MG63 (cell line): ENCODE results near the gene DYNLL2. TPM values are rescaled to one million over a fixed set of nuclear protein-coding genes. Genes with fewer than 3 reads are reported as not detected.
"Not testable (repeated sequence)": the region's sequence is repeated elsewhere in the genome, so short reads cannot be mapped to it uniquely, and the experiment has no call there.

ENCODE experiments used
- DNase-seq: peaks from one replicate; pipeline ENCODE4 v3.0.0-alpha.2; 2020
- H3K27me3 ChIP-seq: fragments of 250-450 bp; sonication (Bioruptor Pico); 2 replicates; pipeline ENCODE4 v1.5.1; 2020; ENCODE audit warnings: mild to moderate bottlenecking, moderate library complexity
- H3K36me3 ChIP-seq: fragments of 250-450 bp; sonication (Bioruptor Pico); 2 replicates; pipeline ENCODE4 v1.5.1; 2020; ENCODE audit warnings: mild to moderate bottlenecking, moderate library complexity
- H3K4me3 ChIP-seq: fragments of 250-450 bp; sonication (Bioruptor Pico); 2 replicates; pipeline ENCODE4 v1.5.1; 2020; ENCODE audit warnings: mild to moderate bottlenecking, moderate library complexity
- H3K9me3 ChIP-seq: fragments of 250-450 bp; sonication (Bioruptor Pico); 2 replicates; pipeline ENCODE4 v1.5.1; 2020; ENCODE audit warnings: mild to moderate bottlenecking, moderate library complexity
- total RNA-seq: library from RNA; depleted of rRNA; stranded (reverse); fragments of >200 nt; shearing (Covaris generic); gene quantifications from 2 replicates; pipeline ENCODE4 v1.2.3, GENCODE V29; 2014; ENCODE audit warnings: low replicate concordance

The DYNLL2 gene
- total RNA-seq, 1 experiment from 2014 or later, result 10.2 TPM

DNA sequence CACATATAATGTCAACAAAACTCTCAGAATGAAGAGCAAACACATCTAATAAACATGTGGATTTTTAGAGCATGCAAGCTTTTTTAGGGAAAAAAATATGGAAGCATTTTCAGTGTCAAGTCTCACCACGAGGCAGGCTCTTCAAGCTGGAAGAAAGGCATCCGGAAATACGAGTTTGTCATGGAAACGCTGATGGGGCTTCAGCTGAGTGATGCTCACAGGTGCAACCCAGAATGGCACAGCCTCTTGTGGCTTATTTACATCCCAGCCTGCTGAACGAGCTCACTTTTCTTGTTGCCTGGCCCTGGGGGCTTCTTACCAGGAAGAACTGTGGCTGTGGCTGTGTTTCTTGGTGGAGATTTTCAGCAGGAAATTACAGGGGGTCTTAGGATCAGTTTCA is 24.1 kb upstream of the DYNLL2 start:
- H3K4me3 ChIP-seq, result no peak overlapping the region
- H3K9me3 ChIP-seq, result no peaks in the 10 kb centered on the region
- no peak for DNase-seq
- H3K36me3 ChIP-seq, result no peaks in the 10 kb centered on the region
- no peaks in the 10 kb centered on the region for H3K27me3 ChIP-seq

DNA sequence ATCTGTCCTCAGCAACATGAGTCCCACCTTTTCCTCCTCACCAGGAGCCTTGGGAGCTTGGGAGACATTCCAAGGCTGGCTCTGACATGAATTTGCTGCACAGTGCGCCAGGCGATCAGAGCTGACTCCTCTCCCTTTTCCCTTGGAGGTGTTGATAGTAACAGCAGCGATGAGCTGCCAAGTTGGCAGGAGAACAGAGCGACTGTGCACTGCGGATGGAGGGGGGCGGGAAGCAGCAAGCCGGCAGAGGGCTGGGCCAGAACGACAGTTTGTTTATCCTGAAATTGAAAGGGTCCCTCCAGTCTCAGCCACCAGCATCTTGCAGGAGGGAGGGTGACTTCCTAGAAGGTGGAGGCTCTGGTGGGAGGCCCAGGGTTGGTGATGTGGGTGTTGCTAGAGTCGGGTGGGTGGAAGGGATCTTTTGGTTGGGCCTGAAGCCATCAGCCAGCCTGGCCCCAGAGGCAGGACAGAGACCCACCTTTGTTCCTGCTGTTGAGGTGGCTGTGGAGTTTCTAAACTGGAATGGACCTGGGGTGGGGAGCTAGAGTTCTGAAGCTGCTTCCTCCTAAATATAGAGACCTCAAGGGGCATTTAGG is 22.5 kb upstream of the DYNLL2 start:
- no peak overlapping the region for H3K4me3 ChIP-seq
- no peaks in the 10 kb centered on the region for H3K27me3 ChIP-seq
- no peaks in the 10 kb centered on the region for H3K36me3 ChIP-seq
- H3K9me3 ChIP-seq, result no peaks in the 10 kb centered on the region
- peak; percentile 84 for DNase-seq

GRCh38 chr17:58061672-58062071 is 21.5 kb upstream of the DYNLL2 start:
- Histone ChIP-seq H3K9me3 (no peaks in the 10 kb centered on the region), H3K27me3 (no peaks in the 10 kb centered on the region), H3K4me3 (no peak overlapping the region), H3K36me3 (no peaks in the 10 kb centered on the region)
- DNase-seq, result no peak

- H3K27me3 ChIP-seq, result peaks cover 6% of the 10 kb centered on the region
- DNase-seq, result no peak
- H3K4me3 ChIP-seq, result no peak overlapping the region
- H3K36me3 ChIP-seq, result no peaks in the 10 kb centered on the region
- no peaks in the 10 kb centered on the region for H3K9me3 ChIP-seq
Observed at GRCh38 chr17:58065238-58065637, 18.0 kb upstream of the DYNLL2 start.

DNA sequence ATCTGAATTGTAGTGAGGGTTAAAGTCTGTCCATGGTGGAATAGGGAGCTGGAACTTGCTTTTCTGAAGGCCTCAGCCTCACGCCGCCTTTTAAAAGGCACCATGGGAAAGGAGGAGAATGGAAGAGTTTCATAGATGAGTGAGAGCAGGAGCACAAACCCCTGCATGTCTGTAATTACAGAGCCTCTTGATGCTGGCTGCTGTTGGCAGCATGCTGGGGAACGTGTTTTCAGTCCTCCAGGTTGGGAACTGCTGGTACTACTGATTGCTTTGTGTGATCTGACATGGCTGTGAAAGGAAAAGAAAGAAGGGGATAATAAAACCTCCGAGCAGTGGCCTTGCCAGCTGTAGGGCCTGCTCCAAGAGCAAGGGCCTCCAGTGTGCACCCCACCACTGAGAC is 16.8 kb upstream of the DYNLL2 start:
- DNase-seq, result no peak
- peaks cover 15% of the 10 kb centered on the region for H3K27me3 ChIP-seq
- H3K9me3 ChIP-seq, result no peaks in the 10 kb centered on the region
- H3K4me3 ChIP-seq, result no peak overlapping the region
- H3K36me3 ChIP-seq, result no peaks in the 10 kb centered on the region

GRCh38 chr17:58072862-58073261 is 10.4 kb upstream of the DYNLL2 start:
- Histone ChIP-seq H3K36me3 (no peaks in the 10 kb centered on the region), H3K27me3 (peaks cover 49% of the 10 kb centered on the region), H3K9me3 (0 out of 2 replicates have a peak, but pooled peaks cover 2% of the 10 kb centered on the region), H3K4me3 (no peak overlapping the region)
- DNase-seq, result no peak

DNA sequence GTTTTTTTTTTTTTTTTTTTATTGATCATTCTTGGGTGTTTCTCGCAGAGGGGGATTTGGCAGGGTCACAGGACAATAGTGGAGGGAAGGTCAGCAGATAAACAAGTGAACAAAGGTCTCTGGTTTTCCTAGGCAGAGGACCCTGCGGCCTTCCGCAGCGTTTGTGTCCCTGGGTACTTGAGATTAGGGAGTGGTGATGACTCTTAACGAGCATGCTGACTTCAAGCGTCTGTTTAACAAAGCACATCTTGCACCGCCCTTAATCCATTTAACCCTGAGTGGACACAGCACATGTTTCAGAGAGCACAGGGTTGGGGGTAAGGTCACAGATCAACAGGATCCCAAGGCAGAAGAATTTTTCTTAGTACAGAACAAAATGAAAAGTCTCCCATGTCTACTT is 10.0 kb upstream of the DYNLL2 start:
- not testable (repeated sequence) for H3K4me3 ChIP-seq, H3K9me3 ChIP-seq, H3K36me3 ChIP-seq, DNase-seq
- peaks cover 53% of the 10 kb centered on the region for H3K27me3 ChIP-seq

DNA sequence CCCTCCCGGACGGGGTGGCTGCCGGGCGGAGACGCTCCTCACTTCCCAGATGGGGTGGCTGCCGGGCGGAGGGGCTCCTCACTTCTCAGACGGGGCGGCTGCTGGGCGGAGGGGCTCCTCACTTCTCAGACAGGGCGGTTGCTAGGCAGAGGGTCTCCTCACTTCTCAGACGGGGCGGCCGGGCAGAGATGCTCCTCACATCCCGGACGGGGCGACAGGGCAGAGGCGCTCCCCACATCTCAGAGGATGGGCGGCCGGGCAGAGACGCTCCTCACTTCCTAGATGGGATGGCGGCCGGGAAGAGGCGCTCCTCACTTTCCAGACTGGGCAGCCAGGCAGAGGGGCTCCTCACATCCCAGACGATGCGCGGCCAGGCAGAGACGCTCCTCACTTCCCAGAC is 8.8 kb upstream of the DYNLL2 start:
- H3K4me3 ChIP-seq, DNase-seq, H3K9me3 ChIP-seq, H3K36me3 ChIP-seq: not testable (repeated sequence)
- H3K27me3 ChIP-seq, result peaks cover 53% of the 10 kb centered on the region

DNA sequence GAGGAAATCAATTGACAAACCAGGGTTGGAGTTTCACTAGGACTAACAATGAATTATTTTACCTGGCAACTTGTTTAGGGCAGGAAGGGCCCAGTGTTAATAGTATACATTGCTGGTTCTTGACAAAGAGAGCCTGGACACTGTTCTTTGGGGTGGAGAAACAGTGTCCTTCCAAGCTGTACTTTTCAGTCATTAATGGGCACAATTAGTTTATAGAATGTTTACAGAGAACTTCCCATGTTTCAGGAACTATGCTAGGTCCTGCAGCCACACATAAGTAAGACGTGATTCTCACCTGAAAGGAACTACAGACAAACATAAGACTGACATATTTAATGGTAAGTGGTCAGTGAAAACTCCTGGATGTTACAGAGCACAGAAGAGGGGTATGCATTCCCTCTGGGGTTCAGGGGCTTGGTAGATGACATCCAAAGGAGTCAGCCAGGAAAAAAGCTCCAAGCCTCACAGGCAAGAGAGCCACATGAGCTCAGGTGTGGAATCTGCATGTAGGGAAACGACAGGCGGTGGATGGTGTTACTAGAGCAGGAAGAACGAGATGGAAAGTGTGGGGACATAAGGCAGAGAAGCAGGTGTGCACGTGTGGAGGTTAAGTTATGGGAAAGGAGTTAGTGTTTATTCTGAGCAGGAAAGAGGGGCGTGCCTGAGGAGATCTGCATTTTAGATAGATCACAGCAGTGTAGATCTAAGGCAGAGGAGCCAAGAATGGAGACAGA is 3.8 kb upstream of the DYNLL2 start:
- Histone ChIP-seq H3K4me3 (no peak overlapping the region), H3K27me3 (peaks cover 32% of the 10 kb centered on the region), H3K36me3 (no peaks in the 10 kb centered on the region), H3K9me3 (0 out of 2 replicates have a peak, but pooled peaks cover 2% of the 10 kb centered on the region)
- DNase-seq, result no peak

GRCh38 chr17:58081646-58082340 is 1.4 kb upstream of the DYNLL2 start:
- H3K4me3 ChIP-seq, result no peak overlapping the region
- H3K9me3 ChIP-seq, result no peaks in the 10 kb centered on the region
- peaks cover 18% of the 10 kb centered on the region for H3K27me3 ChIP-seq
- peaks cover 20% of the 10 kb centered on the region for H3K36me3 ChIP-seq
- no peak for DNase-seq

DNA sequence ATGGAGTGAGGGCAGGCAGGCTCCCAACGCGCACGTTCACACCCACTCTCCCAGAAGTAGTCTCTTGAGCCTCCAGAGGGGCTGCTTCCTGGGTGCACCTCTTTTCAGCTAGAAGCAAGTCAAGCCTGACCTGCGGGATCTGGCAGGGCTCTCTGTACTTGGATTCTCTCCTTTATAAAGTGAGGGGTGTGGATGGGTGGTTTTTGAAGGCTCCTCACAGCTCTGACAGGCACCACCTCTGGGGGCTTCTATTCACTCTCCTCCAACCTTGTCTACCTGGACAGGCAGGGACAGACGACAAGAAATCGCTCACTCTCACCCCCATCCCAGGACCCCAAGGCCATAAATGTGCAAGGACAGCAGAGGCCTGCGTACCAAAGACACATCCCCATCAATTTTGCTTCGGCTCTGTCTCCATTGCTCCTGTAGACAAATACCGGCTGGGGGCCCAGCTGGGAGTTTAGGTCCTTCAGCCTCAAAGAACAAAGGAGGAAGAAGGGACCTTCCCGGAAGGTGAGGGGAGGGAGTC is 814 bp upstream of the DYNLL2 start:
- H3K27me3 ChIP-seq, result peaks cover 12% of the 10 kb centered on the region
- H3K4me3 ChIP-seq, result no peak overlapping the region; the same call in 1 of the 2 replicates
- peaks cover 26% of the 10 kb centered on the region for H3K36me3 ChIP-seq
- no peaks in the 10 kb centered on the region for H3K9me3 ChIP-seq
- no peak for DNase-seq

DNA sequence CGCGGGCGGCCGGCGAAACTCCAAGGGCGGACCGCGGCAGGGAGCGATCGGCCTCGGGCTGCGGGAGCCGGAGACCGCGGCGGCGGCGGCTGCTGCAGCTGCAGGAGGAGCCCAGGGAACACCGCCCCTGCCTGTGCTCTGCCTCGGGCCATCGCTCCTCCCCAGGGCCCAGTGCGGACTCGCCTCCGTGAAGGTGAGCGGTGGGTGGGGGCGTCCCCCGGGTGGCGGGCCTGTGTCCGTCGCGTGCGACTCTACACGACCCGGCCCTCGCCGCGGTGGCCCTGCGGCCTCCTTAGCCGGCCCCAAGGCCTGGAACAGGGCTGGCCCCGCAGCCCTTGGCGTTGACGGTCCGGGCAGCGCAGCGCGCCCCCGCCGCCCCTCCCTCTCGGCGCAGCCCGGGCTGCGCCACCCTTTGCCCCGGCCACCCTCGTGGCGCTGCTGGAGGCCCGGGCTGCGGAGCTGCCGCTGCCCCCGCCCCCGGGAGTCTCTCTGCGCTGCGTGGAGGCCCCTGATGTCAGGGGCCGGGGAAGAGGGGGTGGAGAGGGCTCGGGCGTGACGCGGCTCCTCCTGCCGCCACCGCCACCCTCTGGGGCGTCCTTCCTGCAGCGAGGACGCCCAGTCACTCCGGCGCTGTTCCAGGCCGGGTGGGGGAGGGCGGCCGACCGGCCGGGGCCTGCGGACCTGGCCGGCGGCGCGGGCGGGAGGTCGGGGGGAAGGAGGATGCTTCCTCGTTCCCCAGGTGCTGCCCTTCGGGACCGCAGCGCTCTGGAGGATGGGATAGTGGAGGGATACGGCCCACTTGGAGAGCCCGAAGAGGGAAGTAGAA is 485 bp downstream of the DYNLL2 start:
- Histone ChIP-seq H3K27me3 (no peaks in the 10 kb centered on the region; the same call in 1 of the 2 replicates), H3K36me3 (peaks cover 39% of the 10 kb centered on the region), H3K4me3 (peak overlapping the region; percentile 93), H3K9me3 (no peaks in the 10 kb centered on the region)
- peak; percentile 74 for DNase-seq

- Histone ChIP-seq H3K27me3 (no peaks in the 10 kb centered on the region), H3K9me3 (no peaks in the 10 kb centered on the region), H3K4me3 (peak overlapping the region; percentile 93), H3K36me3 (peaks cover 46% of the 10 kb centered on the region)
- DNase-seq, result peak; percentile 34
Observed at GRCh38 chr17:58084317-58084981, 1.2 kb downstream of the DYNLL2 start.

- H3K36me3 ChIP-seq, result peaks cover 54% of the 10 kb centered on the region
- no peaks in the 10 kb centered on the region for H3K9me3 ChIP-seq
- no peaks in the 10 kb centered on the region for H3K27me3 ChIP-seq
- peak overlapping the region; percentile 93 for H3K4me3 ChIP-seq
- no peak for DNase-seq
Observed at GRCh38 chr17:58085039-58085715, 2.0 kb downstream of the DYNLL2 start.

DNA sequence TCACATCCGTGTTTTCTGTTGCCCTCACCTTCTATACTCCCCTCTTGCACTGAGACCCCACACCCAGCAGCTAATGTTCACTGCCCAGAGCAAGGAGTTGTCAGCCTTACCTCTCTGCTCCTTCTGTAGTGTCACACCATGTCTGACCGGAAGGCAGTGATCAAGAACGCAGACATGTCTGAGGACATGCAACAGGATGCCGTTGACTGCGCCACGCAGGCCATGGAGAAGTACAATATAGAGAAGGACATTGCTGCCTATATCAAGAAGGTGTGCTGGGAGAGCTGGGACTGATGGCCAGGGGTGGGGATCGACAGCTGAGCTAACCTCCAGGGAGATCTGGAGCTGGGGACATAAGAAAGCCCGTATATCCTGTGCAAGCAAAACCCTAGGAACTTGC is 3.7 kb downstream of the DYNLL2 start:
- Histone ChIP-seq H3K36me3 (peaks cover 70% of the 10 kb centered on the region), H3K4me3 (no peak overlapping the region), H3K27me3 (no peaks in the 10 kb centered on the region), H3K9me3 (no peaks in the 10 kb centered on the region)
- DNase-seq, result no peak

- H3K27me3 ChIP-seq, result no peaks in the 10 kb centered on the region
- H3K36me3 ChIP-seq, result peaks cover 85% of the 10 kb centered on the region
- DNase-seq, result no peak
- no peaks in the 10 kb centered on the region for H3K9me3 ChIP-seq
- H3K4me3 ChIP-seq, result no peak overlapping the region
Observed at GRCh38 chr17:58088624-58089023, 5.4 kb downstream of the DYNLL2 start.
